Left renal cortex interstitium (tissue), 4 donors: ENCODE measurements around the gene FAHD2A. TPM values are rescaled to one million over a fixed set of nuclear protein-coding genes. Genes with fewer than 3 reads are reported as not detected.
"Not testable (repeated sequence)": the region's sequence is repeated elsewhere in the genome, so short reads cannot be mapped to it uniquely, and the experiment has no call there.

Experiments
- DNase-seq, 4 donors: peaks; one replicate each; pipeline ENCODE4 v3.0.0-alpha.2; 2013; ENCODE audit warnings: low read depth in 4 of 4, low spot score in 2 of 4, missing footprints in 1 of 4
- polyA plus RNA-seq, 4 donors: library from polyadenylated mRNA; unstranded; fragments of 120-200 nt; gene quantifications; one replicate each; pipeline ENCODE4 v1.2.1, GENCODE V29; 2013; ENCODE audit not compliant: insufficient read length in 4 of 4

The FAHD2A gene
- polyA plus RNA-seq, 4 donors = 32.0 to 53.7 (median 41.9) TPM

DNA sequence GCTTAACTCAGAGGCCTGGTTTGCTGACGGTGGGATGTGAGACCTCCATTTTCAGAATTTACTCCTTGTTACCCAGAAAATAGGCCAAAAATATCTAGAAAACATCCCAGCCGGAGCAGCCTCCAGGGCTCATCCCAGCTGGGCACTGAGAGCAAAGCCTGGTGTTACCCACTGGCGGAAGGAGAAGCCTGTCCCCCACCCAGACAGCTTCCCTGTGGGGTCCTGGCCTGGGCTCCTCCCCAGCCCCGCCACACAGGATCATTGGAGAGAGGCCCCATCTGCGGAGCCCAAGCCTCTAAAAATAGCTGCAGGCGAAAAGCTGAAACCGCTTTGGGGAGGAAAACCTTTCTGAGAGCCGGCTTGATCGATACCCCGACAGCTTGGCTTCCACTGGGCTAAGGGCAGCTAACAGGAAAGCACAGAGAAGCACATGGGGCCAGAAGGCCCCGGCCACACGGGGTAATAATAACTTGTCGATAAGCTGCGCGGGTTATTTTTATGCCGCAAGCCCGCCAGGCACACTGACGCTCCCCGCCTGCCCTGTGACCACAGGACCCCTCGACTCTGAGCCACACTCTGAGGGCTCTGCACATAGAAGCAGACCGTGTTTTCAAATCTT is 26.9 kb upstream of the FAHD2A start:
- no peak for DNase-seq

DNA sequence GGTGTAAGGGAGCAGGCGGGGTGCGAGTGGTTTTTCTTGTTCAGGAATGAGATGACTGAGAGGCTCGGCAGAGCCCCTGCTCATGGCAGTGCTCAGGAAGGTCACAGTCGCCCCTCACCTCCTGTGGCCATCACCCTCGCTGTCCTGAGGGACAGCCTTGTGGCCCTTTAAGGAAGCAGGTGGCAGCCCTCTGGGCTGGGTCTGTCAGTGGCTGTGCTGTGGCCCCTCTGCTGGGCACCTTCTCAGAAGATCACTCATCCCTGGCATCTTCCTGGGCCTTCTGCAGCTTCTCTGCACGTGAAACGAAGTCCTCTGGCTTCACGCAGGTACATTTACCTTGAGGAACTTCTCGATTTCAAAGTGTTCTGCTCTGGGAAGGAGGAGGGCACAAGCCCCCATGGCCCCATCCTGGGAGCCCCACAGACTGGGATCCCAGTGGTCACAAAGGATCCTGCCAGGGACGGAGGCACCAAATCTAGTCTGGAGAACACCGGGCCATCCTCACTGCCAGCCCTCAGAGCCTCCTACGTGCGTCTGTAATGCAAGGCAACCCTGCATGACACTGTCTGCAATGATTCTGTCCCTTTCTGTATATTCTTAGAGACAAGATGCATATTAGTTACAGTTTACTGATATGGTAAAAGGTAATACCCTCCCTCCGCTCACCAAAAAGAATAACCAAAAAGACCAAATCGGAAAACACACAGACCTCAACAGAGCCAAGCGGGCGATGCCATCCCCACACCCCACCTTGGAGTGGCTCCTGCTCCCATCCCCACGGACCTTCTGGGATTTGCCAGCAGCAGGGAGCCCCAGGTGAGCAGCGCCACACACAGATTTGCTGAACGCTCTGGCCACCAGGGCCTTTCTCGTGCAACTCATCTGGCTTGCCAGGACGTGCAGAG is 25.9 kb upstream of the FAHD2A start:
- DNase-seq = no peak

DNA sequence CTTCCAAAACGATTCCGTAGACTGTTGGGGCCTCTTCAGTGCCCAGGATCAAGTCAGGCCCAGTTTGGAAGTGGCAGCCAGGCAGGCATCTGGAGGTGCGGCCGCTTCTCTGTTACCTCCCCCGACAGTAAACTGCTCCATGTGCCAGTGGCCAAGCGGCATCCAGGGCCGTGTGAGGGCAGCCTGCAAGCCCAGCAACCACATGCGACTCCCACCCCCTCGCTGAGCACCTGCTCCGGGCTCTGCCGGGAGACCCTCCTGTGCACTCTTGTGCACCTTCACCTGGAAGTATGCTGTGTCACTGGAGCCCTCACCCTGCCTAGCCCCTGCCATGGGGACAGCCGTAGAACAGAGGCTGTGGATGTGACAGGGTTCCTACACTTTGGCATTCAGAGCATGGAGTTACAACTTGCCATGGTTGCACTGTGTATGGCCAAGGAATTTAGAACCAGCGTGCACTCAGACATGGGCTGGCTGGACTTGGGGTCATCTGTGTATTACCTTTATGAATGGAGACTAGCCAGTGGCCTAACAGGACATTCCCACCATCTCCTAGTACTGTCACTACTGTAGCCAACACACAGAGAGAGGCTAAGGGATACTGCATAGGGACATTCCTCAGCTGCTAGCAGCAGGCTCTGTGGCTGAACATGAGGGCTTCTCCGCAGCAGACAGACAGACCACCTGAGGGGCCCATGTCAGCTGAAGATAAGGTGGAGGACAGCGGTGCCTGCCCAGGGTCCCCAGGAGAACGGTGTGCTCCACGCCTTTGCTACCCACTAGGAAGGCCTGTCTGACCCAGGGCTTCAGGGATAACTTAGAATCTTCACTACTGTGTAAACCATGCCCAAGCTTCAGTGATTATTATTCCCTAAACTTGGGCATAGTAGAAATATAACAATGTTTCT is 25.0 kb upstream of the FAHD2A start:
- DNase-seq = no peak

DNA sequence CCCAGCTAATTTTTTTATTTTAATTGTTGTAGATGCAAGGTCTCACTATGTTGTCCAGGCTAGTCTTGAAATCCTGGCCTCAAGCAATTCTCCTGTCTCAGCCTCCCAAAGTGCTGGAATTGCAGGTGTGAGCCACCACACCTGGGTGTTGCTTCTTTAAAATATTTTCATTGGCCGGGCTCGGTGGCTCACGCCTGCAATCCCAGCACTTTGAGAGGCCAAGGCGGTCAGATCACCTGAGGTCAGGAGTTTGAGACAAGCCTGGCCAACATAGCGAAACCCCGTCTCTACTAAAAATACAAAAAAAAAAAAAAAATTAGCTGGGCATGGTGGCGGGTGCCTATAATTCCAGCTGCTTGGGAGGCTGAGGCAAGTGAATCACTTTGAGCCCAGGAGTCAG is 24.2 kb upstream of the FAHD2A start:
- not testable (repeated sequence) for DNase-seq

DNA sequence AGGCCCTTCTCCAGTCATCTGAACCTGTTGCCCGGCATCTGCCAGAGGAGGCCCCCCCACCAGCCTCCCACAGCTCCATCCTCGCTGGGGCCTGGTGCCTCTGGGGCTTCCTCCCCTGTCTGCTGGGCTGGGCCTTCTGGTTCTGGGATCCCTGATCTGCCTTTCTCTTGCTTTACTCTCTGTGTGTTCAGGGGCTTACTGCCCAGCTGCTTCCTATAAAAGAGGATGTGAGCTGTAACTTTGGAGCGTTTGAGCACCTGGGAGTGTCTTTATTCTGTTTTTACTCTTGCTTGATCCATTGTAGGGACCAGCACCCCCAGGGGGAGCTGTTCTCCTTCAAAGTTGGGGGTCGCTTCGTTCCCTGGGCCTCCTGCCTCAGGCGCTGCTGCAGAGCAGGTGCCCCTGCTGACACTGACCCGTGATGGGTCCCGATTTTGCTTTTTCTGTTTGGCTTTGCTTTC is 23.1 kb upstream of the FAHD2A start:
- DNase-seq = no peak

DNA sequence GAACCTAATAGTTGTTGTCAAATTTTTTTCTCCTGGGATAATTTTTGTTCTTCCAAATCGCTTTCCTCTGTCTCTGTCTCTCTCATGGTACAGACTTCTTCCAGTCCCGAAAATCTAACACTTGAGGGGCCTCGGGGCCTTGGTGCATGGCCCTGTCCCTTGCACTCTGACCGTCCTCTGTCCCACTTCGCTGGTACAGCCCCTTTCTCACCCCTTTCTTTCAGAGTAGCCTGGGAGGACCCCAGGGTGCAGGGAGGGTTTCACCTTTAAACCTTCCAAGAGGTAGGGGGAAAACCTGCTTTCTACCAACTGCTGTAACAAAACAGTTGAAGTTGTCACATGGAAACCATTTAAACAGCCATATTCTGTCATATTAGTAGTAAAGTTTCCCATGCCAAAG is 22.2 kb upstream of the FAHD2A start:
- no peak for DNase-seq

DNA sequence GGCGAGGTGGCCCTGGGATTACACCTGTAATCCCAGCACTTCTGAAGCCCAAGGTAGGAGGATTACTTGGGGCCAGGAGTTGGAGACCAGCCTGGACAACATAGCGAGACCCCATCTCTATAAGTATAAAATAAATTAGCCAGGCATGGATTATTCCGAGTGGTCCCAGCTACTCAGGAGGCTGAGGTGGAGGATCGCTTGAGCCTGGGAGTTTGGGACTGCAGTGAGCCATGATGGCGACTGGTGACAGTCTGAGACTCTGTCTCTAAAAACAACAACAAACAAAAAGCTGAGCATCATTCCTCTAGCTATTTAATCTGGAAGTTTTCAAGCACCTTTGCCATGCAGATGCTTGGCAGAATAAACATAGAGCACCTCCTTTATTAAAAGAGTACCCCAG is 21.8 kb upstream of the FAHD2A start:
- no peak for DNase-seq

DNA sequence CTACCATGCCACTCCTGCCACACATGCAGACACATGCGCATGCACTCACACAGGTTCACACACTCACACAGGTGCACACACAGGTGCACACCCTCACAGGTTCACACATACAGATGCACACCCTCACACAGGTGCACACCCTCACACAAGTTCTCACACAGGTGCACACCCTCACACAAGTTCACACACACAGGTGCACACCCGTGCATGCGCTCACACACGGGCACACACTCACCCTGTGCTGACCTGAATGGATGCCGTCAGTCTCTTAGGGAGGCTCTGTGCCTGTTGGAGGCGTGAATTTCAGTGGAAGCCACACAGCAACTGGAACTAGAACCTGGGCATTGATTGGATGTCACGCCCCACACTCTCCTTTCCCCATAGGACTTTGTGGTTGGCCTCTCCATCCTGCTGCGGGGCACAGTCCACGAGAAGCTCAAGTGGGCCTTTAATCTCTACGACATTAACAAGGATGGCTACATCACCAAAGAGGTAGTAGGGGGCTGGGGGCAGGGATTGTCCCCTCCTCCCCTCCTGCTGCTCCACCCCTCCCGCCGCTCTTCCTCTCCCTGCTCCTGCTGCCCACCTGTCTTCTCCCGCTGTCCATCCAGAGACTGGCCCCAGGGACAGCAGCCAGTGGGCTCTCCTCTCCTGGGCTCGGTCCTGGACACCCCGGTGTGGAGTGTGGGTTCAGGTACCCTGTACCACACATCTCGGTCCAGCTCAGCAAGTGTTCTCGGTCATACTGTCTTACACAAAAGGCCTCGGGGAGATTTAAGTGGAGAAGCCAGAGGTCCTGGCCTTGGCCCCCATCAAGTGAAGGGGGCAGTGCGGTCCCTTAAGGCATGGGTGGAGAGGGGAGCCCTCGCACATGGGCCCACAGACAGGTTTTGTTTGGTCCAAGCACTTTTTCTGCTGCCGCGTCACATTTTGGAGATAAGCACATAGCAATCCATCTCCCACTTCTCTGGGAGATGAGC is 21.0 kb upstream of the FAHD2A start:
- no peak for DNase-seq

DNA sequence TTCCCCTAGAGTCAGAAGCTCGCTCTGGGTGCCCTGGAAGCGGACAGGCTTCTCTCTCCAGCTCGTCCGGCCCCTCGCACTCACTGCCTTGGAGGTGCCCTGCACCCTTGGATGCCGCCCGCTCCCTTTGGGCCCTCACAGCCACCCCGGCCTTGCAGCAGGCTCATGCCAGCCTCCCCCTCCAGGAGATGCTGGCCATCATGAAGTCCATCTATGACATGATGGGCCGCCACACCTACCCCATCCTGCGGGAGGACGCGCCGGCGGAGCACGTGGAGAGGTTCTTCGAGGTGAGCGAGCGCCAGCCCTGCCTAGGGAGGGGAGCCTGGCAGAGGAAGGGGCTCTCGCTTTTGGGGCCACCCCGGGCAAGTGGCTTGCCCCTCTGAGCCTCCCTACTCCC is 20.3 kb upstream of the FAHD2A start:
- DNase-seq = no peak

DNA sequence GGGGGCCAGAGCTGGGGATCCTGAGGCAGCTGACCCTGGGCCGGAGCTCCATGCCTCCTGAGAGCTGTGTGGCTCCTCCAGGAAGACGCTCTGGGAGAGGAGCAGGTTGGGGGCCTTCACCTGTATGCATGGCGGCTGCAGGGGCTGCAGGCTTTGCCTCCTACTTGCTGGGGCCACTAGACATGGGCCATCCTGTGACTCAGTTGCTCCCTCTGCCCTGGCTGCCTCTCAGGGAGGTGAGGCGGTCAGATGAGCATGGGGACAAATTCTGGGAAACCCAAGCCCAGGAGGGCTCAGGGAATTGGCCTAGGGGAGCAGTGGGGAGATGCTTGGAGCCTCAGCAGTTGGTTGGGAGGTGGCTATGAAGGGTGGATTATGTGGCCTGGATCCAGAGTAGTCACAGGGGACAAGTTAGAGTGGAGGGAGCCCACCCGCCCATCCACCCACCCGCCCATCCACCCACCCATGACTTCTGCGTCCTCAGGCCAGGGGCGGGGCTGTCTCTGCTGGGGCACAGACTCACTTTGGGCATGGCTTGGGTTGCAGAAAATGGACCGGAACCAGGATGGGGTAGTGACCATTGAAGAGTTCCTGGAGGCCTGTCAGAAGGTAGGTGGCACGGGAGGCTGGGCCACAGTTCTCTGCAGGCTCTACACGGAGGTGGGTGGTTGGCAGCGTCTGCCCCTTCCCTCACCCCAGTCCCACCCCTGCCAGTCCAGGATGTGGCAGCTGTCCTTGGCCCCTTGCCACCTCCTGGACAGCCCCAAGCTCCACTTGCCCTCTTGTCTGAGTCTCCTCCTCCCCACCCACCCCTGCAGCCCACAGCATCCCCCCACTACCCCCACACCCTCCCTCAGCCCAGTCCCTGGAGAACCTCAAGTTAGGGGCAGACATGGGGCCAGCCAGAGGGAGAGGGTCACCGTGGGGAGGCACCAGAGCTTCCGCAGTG is 19.5 kb upstream of the FAHD2A start:
- no peak for DNase-seq

DNA sequence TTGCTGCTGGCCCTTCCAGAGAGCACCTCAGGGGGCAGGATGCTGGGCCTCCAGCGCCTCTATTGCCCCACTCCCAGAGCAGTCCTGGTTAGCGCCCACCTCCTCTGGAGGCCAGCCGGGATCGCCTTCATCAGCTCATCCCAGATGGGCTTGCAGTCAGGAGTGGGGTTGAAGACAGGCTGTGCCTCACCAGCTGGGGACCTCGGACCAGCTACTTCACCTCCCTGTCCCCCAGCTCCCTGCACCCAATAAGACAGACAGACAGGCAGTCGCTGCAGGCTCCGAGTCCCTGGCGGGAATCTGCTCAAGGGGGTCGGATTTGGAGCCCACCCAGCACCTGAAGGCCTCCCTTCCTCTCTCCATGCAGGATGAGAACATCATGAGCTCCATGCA is 18.9 kb upstream of the FAHD2A start:
- no peak for DNase-seq

DNA sequence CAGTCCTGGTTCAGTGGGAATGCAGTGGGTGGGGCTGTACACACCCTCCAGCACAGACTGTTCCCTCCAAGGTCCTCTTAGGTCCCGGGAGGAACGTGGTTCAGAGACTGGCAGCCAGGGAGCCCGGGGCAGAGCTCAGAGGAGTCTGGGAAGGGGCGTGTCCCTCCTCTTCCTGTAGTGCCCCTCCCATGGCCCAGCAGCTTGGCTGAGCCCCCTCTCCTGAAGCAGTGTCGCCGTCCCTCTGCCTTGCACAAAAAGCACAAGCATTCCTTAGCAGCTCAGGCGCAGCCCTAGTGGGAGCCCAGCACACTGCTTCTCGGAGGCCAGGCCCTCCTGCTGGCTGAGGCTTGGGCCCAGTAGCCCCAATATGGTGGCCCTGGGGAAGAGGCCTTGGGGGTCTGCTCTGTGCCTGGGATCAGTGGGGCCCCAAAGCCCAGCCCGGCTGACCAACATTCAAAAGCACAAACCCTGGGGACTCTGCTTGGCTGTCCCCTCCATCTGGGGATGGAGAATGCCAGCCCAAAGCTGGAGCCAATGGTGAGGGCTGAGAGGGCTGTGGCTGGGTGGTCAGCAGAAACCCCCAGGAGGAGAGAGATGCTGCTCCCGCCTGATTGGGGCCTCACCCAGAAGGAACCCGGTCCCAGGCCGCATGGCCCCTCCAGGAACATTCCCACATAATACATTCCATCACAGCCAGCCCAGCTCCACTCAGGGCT is 17.5 kb upstream of the FAHD2A start:
- DNase-seq = no peak

DNA sequence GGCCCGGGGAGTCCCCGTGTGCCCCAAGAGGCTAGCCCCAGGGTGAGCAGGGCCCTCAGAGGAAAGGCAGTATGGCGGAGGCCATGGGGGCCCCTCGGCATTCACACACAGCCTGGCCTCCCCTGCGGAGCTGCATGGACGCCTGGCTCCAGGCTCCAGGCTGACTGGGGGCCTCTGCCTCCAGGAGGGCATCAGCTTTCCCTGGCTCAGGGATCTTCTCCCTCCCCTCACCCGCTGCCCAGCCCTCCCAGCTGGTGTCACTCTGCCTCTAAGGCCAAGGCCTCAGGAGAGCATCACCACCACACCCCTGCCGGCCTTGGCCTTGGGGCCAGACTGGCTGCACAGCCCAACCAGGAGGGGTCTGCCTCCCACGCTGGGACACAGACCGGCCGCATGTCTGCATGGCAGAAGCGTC is 16.9 kb upstream of the FAHD2A start:
- DNase-seq = no peak

DNA sequence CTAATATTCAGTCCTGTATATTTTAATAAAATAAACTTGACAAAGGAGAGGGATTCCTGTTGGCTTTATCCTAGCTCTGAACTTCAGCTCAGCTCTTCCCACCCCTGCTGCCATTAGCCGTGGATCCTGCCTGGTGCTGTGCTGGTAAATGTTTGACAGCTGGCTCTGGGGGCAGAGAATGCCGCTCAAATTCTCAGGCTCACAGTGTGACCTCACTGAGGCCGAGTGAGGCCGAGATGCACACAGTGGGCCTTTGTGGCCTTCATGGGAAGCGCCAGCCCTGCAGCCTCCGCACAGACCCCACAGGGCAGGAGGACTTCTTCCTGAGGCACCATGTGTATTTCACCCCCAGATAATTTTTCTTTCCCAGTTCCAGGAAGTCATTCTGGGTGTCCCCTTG is 16.5 kb upstream of the FAHD2A start:
- DNase-seq = no peak

DNA sequence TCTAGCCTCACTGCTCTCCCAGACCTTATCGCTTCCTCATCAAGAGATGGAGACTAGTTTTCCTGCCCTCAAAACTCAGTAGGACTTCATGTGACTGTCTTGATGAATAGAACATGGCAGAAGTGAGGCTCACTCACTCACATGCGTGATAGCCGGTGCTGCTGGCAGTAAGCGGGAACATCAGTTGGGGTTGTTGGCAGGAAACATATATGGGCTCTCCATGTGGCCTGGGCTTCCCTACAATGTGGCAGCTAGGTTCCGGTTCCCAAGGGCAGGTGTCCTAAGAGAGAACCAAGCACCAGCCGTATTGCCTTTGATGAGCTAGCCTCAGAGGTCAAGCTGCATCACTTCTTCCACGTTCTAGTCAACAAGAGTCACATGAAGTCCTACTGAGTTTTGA is 15.2 kb upstream of the FAHD2A start:
- no peak for DNase-seq

DNA sequence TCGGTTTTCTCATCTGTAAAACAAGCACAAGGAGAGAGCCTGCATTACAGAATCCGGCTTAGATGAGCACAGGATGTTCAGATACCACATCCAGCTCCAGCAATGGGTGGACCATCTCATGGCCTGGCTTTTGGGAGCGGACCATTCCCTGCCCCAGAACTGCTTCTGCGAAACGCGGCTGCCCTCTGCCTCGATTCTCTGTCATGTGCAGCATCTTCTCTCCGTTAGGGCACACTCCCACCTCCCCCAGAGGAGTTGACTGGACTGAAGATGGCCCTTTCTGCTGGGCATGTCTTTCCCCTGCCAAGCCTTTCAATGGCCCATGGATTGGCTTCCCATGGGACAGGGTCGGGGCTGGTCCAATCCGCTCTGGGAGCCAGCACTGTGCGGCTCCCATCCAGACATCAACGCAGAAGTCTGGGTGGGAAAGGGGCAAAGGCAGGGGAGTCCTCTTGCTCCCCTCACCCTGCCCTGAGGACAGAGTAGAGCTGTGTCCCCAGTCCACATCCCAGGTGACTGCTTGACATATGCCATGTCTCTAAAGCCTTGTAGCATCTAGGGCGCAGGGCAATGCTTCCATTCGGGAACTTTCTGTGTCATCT is 14.3 kb upstream of the FAHD2A start:
- no peak for DNase-seq

DNA sequence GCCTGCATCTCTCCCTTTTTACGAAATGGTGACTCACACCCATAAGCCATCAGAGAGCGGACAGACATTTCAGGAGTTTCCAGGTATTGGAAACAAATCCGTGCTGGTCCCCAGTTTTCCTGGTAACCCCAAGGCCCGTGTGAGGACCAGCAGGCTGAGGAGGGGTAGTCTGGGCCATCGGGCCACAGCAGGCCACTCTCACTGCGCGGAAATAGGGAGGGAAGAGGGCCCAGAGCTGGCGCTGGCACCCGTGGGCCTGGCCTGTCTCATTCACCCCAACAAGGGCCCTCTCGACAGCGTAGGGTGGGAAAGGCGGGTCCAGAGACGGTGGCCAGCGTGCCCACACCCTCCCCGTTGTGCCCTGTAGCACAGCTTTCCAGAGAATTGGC is 13.7 kb upstream of the FAHD2A start:
- DNase-seq = no peak
